NT2/D1 (cell line): ENCODE measurements around the gene CFAP54.

Experiments used
- SUZ12 ChIP-seq: IDR thresholded peaks from 2 replicates; pipeline ENCODE4 v1.6.1; 2011; ENCODE audit not compliant: insufficient read length, insufficient read depth; ENCODE audit errors: extremely low read depth
- YY1 ChIP-seq: IDR thresholded peaks from 2 replicates; pipeline ENCODE4 v1.6.1; 2011; ENCODE audit not compliant: insufficient read length, insufficient read depth

- TF ChIP-seq YY1 (no peak), SUZ12 (no peak)
Measured at GRCh38 chr12:96814200-96814599, 324.8 kb downstream of the CFAP54 start.
